Caco-2 (cell line): ENCODE data around the gene EXOC6. TPM values are rescaled to one million over a fixed set of nuclear protein-coding genes. Genes with fewer than 3 reads are reported as not detected.

Experiments used
- BruUV-seq: library from RNA; stranded (reverse); fragments of 400-500 nt; replicated peaks from 2 replicates; lab custom pipeline; 2021; lab: Mats Ljungman, UMichigan
- CTCF ChIA-PET: fragments of 300-600 bp; sonication (Branson Sonifier 250); formaldehyde crosslinking; loops from one replicate; lab custom pipeline; 2022; ENCODE audit warnings: antibody characterized with exemption; lab: Charles Lee
- POLR2A ChIA-PET: fragments of 300-600 bp; sonication (Branson Sonifier 250); formaldehyde crosslinking; loops from one replicate; lab custom pipeline; 2022; ENCODE audit warnings: antibody characterized with exemption; lab: Charles Lee
- DNase-seq, 2 experiments: peaks; one replicate each; pipeline versions ENCODE4 v3.0.0 to v3.0.0-alpha.2; 2020 to 2022
- H3K27me3 ChIP-seq: replicated peaks from 2 replicates; pipeline ENCODE4 v1.6.0; 2011; ENCODE audit warnings: low read length; ENCODE audit not compliant: control insufficient read depth, insufficient read depth
- H3K36me3 ChIP-seq: 2 replicates; pipeline ENCODE4 v1.5.1; 2011; ENCODE audit warnings: low read length; ENCODE audit not compliant: control insufficient read depth, insufficient read depth
- H3K4me1 ChIP-seq: fragments of 250-450 bp; sonication (Bioruptor Pico); 2 replicates; pipeline ENCODE4 v1.5.1; 2020; ENCODE audit warnings: mild to moderate bottlenecking
- H3K4me3 ChIP-seq: 2 replicates; pipeline ENCODE4 v1.5.1; 2011; ENCODE audit warnings: low read depth, mild to moderate bottlenecking, control low read depth, low read length
- H3K9me3 ChIP-seq: fragments of 250-450 bp; sonication (Bioruptor Pico); 2 replicates; pipeline ENCODE4 v1.5.1; 2020; ENCODE audit warnings: mild to moderate bottlenecking, moderate library complexity
- H3K27ac Mint-ChIP-seq: one replicate; pipeline ENCODE4 v1.8.0; 2022; ENCODE audit warnings: mixed read lengths; ENCODE audit not compliant: unreplicated experiment
- H3K27me3 Mint-ChIP-seq: one replicate; pipeline ENCODE4 v1.8.0; 2022; ENCODE audit warnings: mixed read lengths; ENCODE audit not compliant: insufficient read depth, unreplicated experiment
- H3K36me3 Mint-ChIP-seq: one replicate; pipeline ENCODE4 v1.8.0; 2022; ENCODE audit warnings: mild to moderate bottlenecking, mixed read lengths; ENCODE audit not compliant: insufficient read depth, unreplicated experiment
- H3K4me1 Mint-ChIP-seq: one replicate; pipeline ENCODE4 v1.8.0; 2022; ENCODE audit warnings: low read depth, mixed read lengths; ENCODE audit not compliant: unreplicated experiment
- H3K4me3 Mint-ChIP-seq: one replicate; pipeline ENCODE4 v1.8.0; 2022; ENCODE audit warnings: mild to moderate bottlenecking, moderate library complexity, mixed read lengths; ENCODE audit not compliant: unreplicated experiment
- H3K9me3 Mint-ChIP-seq: one replicate; pipeline ENCODE4 v1.8.0; 2022; ENCODE audit warnings: mixed read lengths; ENCODE audit not compliant: unreplicated experiment
- intact Hi-C: fragments of 100-400 bp; cut with micrococcal nuclease; formaldehyde crosslinking; loops from one replicate; pipeline ENCODE4 v1.10.0; 2022; ENCODE audit not compliant: unreplicated experiment
- total RNA-seq: library from RNA; stranded (reverse); gene quantifications from 2 replicates; pipeline ENCODE4 v1.2.3, GENCODE V29; 2022
- TF ChIP-seq, protein P1 (sequence below), 2 experiments: fragments of 200-600 bp in 1 of 2; IDR thresholded peaks; 1 replicate in 1 of 2; 2 replicates in 1 of 2; pipeline versions ENCODE4 v1.5.1 to v1.8.0; 2011 to 2022; ENCODE audit warnings: antibody characterized with exemption in 1 of 2, control low read depth in 1 of 2, inconsistent platforms in 1 of 2, low read depth in 1 of 2, low read length in 1 of 2, mild to moderate bottlenecking in 1 of 2, moderate library complexity in 1 of 2; ENCODE audit not compliant: insufficient read depth in 1 of 2, severe bottlenecking in 1 of 2, unreplicated experiment in 1 of 2

EXOC6 gene
- total RNA-seq, 1 experiment from 2014 or later, result 12.5 TPM

GRCh38 chr10:92891885-92892690, 43.8 kb downstream of the EXOC6 start:
- H3K36me3 ChIP-seq, result no peaks in the 10 kb centered on the region
- peak; percentile 75 to 94 for DNase-seq
- TF ChIP-seq, protein P1, sequence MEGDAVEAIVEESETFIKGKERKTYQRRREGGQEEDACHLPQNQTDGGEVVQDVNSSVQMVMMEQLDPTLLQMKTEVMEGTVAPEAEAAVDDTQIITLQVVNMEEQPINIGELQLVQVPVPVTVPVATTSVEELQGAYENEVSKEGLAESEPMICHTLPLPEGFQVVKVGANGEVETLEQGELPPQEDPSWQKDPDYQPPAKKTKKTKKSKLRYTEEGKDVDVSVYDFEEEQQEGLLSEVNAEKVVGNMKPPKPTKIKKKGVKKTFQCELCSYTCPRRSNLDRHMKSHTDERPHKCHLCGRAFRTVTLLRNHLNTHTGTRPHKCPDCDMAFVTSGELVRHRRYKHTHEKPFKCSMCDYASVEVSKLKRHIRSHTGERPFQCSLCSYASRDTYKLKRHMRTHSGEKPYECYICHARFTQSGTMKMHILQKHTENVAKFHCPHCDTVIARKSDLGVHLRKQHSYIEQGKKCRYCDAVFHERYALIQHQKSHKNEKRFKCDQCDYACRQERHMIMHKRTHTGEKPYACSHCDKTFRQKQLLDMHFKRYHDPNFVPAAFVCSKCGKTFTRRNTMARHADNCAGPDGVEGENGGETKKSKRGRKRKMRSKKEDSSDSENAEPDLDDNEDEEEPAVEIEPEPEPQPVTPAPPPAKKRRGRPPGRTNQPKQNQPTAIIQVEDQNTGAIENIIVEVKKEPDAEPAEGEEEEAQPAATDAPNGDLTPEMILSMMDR (IDR thresholded peaks at IDR 0.05; ENCODE audit: insufficient read depth in 1 of 2, low read depth in 1 of 2, low read length in 1 of 2, severe bottlenecking in 1 of 2, unreplicated experiment in 1 of 2), result no peak
- ChIA-PET POLR2A (no interaction called here), CTCF (interaction anchor here (0.8 kb wide), 1 partner anchor 44 kb away, joined by 4 read pairs; the partner anchor contains the start of gene EXOC6)
- Mint-ChIP-seq H3K4me1 (peaks cover 10% of the 10 kb centered on the region), H3K4me3 (peak overlapping the region; percentile 57), H3K27ac (peak overlapping the region; percentile 84), H3K9me3 (no peaks in the 10 kb centered on the region), H3K27me3 (no peaks in the 10 kb centered on the region), H3K36me3 (no peaks in the 10 kb centered on the region)
- no peaks in the 10 kb centered on the region for H3K9me3 ChIP-seq
- H3K27me3 ChIP-seq, result no peaks in the 10 kb centered on the region
- H3K4me1 ChIP-seq, result peaks cover 64% of the 10 kb centered on the region
- no TSS peak for BruUV-seq
- intact Hi-C loops, result loop anchor here (2.0 kb wide), 2 partner anchors 23 to 397 kb away; no protein-coding TSS in a partner anchor
- no peak overlapping the region for H3K4me3 ChIP-seq

- Histone ChIP-seq H3K36me3 (no peaks in the 10 kb centered on the region), H3K9me3 (no peaks in the 10 kb centered on the region), H3K27me3 (no peaks in the 10 kb centered on the region), H3K4me1 (peaks cover 60% of the 10 kb centered on the region), H3K4me3 (no peak overlapping the region)
- POLR2A ChIA-PET, result no interaction called here
- H3K36me3 Mint-ChIP-seq, result no peaks in the 10 kb centered on the region
- TF ChIP-seq, protein P1 (IDR thresholded peaks at IDR 0.05; ENCODE audit: insufficient read depth in 1 of 2, low read depth in 1 of 2, low read length in 1 of 2, severe bottlenecking in 1 of 2, unreplicated experiment in 1 of 2), result no peak
- no peaks in the 10 kb centered on the region for H3K9me3 Mint-ChIP-seq
- DNase-seq, result no peak
- H3K27ac Mint-ChIP-seq, result peak overlapping the region; percentile 84
- intact Hi-C loops, result loop anchor here (2.0 kb wide), 2 partner anchors 22 to 396 kb away; no protein-coding TSS in a partner anchor
- H3K27me3 Mint-ChIP-seq, result no peaks in the 10 kb centered on the region
- CTCF ChIA-PET, result interaction anchor here (0.8 kb wide), 1 partner anchor 44 kb away, joined by 4 read pairs; the partner anchor contains the start of gene EXOC6
- peak overlapping the region; percentile 57 for H3K4me3 Mint-ChIP-seq
- no TSS peak for BruUV-seq
- H3K4me1 Mint-ChIP-seq, result peaks cover 10% of the 10 kb centered on the region
These were observed 44.4 kb downstream of the EXOC6 start for GRCh38 chr10:92892691-92893054.

DNA sequence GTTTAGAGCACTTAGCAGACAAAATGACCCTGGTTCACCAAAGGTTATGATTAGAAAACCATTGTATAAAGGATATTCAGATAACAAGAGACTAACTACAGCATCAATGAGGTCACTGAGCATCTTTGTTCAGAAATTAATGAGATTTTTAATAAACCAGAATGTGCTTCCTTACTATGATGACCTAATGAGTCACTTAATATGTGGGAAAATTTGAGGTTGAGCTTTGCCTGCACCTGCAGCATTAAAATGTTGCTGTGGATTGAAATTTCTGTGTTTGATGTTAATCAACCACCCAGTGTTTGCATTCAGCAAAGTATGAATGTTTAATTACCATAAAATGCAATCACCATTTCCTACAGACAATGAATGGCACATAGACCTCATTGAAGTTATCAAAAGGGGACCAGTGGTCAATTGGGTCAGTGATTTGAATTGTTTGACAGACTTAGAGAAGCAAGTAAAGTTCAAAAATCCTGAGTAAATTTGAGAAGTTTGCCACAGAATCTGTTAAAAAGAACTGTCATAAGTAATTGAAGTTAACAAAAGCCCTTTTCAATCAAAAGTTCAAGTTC, 45.8 kb downstream of the EXOC6 start:
- TF ChIP-seq, protein P1 (IDR thresholded peaks at IDR 0.05; ENCODE audit: insufficient read depth in 1 of 2, low read depth in 1 of 2, low read length in 1 of 2, severe bottlenecking in 1 of 2, unreplicated experiment in 1 of 2), result no peak
- peaks cover 10% of the 10 kb centered on the region for H3K4me1 Mint-ChIP-seq
- ChIA-PET POLR2A (no interaction called here), CTCF (no interaction called here)
- peaks cover 54% of the 10 kb centered on the region for H3K4me1 ChIP-seq
- H3K27me3 Mint-ChIP-seq, result no peaks in the 10 kb centered on the region
- H3K4me3 Mint-ChIP-seq, result no peak overlapping the region
- H3K27ac Mint-ChIP-seq, result no peak overlapping the region
- no peak overlapping the region for H3K4me3 ChIP-seq
- H3K36me3 Mint-ChIP-seq, result no peaks in the 10 kb centered on the region
- H3K27me3 ChIP-seq, result no peaks in the 10 kb centered on the region
- no peaks in the 10 kb centered on the region for H3K9me3 ChIP-seq
- no peaks in the 10 kb centered on the region for H3K36me3 ChIP-seq
- DNase-seq, result no peak
- intact Hi-C loops, result no loop called here
- no TSS peak for BruUV-seq
- H3K9me3 Mint-ChIP-seq, result no peaks in the 10 kb centered on the region
